Astrocyte of the cerebellum (primary cell): Measurements from ENCODE around the gene NT5C3B.
A peak's percentile ranks its signal among the peaks of the same experiment; 100 is the strongest.

Source experiments
- DNase-seq: peaks from one replicate; pipeline ENCODE4 v3.0.0-alpha.2; 2011; ENCODE audit warnings: low read depth
- H3K4me3 ChIP-seq: 2 replicates; pipeline ENCODE4 v1.5.1; 2011; ENCODE audit warnings: mild to moderate bottlenecking, low read depth, low read length, moderate library complexity
- in situ Hi-C: cut with HindIII; loops from 2 replicates; pipeline ENCODE4 v1.10.0; 2017; ENCODE audit warnings: low sequenced_read_pairs
- TF ChIP-seq, protein P1 (sequence below): IDR thresholded peaks from 2 replicates; pipeline ENCODE4 v1.5.1; 2012; ENCODE audit warnings: low read length, low read depth, moderate library complexity, mild to moderate bottlenecking; ENCODE audit errors: missing control alignments

Gene NT5C3B

GRCh38 chr17:41786227-41787020, 49.6 kb downstream of the NT5C3B start, which contains the start of gene JUP:
Gene JUP (minus strand): TSS chr17:41786711. CDS start chr17:41771854, 14,857 bp downstream.
- in situ Hi-C loops: no loop called here

DNA sequence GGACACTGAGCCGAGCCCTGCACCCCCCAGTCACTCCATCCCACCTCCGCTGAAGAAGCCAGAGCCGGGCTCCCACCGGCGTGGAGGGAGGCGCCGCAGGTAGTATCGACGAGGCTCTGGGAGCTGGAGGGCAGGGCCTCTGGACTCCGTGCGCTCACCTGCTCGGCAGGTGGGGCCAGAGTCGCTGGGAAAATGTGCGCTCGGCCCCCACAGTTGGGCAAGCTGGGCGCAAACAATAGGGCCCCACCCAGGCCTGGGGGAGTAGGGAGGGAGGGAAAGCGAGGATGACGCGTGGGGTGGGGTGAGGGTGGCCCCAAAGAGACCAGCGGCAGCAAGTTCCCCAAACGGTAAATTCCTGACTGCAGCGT, 50.2 kb downstream of the NT5C3B start:
- TF ChIP-seq, protein P1, sequence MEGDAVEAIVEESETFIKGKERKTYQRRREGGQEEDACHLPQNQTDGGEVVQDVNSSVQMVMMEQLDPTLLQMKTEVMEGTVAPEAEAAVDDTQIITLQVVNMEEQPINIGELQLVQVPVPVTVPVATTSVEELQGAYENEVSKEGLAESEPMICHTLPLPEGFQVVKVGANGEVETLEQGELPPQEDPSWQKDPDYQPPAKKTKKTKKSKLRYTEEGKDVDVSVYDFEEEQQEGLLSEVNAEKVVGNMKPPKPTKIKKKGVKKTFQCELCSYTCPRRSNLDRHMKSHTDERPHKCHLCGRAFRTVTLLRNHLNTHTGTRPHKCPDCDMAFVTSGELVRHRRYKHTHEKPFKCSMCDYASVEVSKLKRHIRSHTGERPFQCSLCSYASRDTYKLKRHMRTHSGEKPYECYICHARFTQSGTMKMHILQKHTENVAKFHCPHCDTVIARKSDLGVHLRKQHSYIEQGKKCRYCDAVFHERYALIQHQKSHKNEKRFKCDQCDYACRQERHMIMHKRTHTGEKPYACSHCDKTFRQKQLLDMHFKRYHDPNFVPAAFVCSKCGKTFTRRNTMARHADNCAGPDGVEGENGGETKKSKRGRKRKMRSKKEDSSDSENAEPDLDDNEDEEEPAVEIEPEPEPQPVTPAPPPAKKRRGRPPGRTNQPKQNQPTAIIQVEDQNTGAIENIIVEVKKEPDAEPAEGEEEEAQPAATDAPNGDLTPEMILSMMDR: no peak
- peak overlapping the region; percentile 72 for H3K4me3 ChIP-seq
- no peak for DNase-seq
- in situ Hi-C loops: no loop called here

More at GRCh38 chr17:41786227-41787020, 49.6 kb downstream of the NT5C3B start, which contains the start of gene JUP:
- peak; percentile 98 for DNase-seq
- TF ChIP-seq, protein P1: peak; percentile 53
- H3K4me3 ChIP-seq: peak within 1 kb of the TSS; percentile 72

- DNase-seq: no peak
- TF ChIP-seq, protein P1: no peak
- in situ Hi-C loops: no loop called here
- peak overlapping the region; percentile 72 for H3K4me3 ChIP-seq
These were observed 50.8 kb downstream of the NT5C3B start for GRCh38 chr17:41785091-41785858.

GRCh38 chr17:41784207-41784744, 51.8 kb downstream of the NT5C3B start:
- in situ Hi-C loops: no loop called here
- no peak for DNase-seq
- peak overlapping the region; percentile 72 for H3K4me3 ChIP-seq
- TF ChIP-seq, protein P1: no peak

- in situ Hi-C loops: no loop called here
- TF ChIP-seq, protein P1: no peak
- DNase-seq: no peak
- no peak overlapping the region for H3K4me3 ChIP-seq
These were observed 53.9 kb downstream of the NT5C3B start for GRCh38 chr17:41782142-41782541.

- in situ Hi-C loops: no loop called here
- no peak overlapping the region for H3K4me3 ChIP-seq
- TF ChIP-seq, protein P1: no peak
- no peak for DNase-seq
These were observed 54.5 kb downstream of the NT5C3B start for GRCh38 chr17:41781404-41782110.
